GM12878 (cell line): ENCODE results near the gene CCDC186.

Experiments
- BCL3 ChIP-seq: IDR thresholded peaks from 2 replicates; pipeline ENCODE4 v1.6.1; 2011; ENCODE audit warnings: borderline replicate concordance, low read depth, mild to moderate bottlenecking, moderate library complexity, low read length; ENCODE audit not compliant: insufficient read depth, poor library complexity, severe bottlenecking
- BRCA1 ChIP-seq: IDR thresholded peaks from 2 replicates; pipeline ENCODE4 v1.6.1; 2011; ENCODE audit warnings: low read depth, low read length, improper control_type of control experiment
- CTCF ChIP-seq, 3 experiments: IDR thresholded peaks in 2 of 3; conservative IDR thresholded peaks in 1 of 3; 2 replicates each; pipeline ENCODE4 v1.5.1; 2011; ENCODE audit warnings: low read depth in 3 of 3, low read length in 3 of 3, mild to moderate bottlenecking in 3 of 3, control low read depth in 2 of 3, moderate library complexity in 2 of 3, inconsistent platforms in 1 of 3, mixed read lengths in 1 of 3; ENCODE audit not compliant: control insufficient read depth in 2 of 3, insufficient read depth in 1 of 3; ENCODE audit errors: extremely low read depth in 1 of 3
- HDAC2 ChIP-seq: fragments of 200-600 bp; sonication (generic); IDR thresholded peaks from 2 replicates; pipeline ENCODE4 v1.6.1; 2017
- POLR2A ChIP-seq: IDR thresholded peaks from 2 replicates; pipeline ENCODE4 v1.6.1; 2011; ENCODE audit warnings: low read depth, mild to moderate bottlenecking, low read length
- RCOR1 ChIP-seq: conservative IDR thresholded peaks from 2 replicates; pipeline ENCODE4 v1.6.1; 2012; ENCODE audit warnings: low read depth, low read length, improper control_type of control experiment
- RELA ChIP-seq: fragments of 450-650 bp; IDR thresholded peaks from 2 replicates; pipeline ENCODE4 v1.8.0; 2014; ENCODE audit warnings: borderline replicate concordance; ENCODE audit not compliant: partially characterized antibody
- RFX5 ChIP-seq: IDR thresholded peaks from 2 replicates; pipeline ENCODE4 v1.6.1; 2011; ENCODE audit warnings: low read depth, low read length, improper control_type of control experiment
- USF1 ChIP-seq: IDR thresholded peaks from 2 replicates; pipeline ENCODE4 v1.6.1; 2011; ENCODE audit warnings: borderline replicate concordance, low read depth, mild to moderate bottlenecking, moderate library complexity, mixed read lengths, low read length; ENCODE audit not compliant: insufficient read depth; ENCODE audit errors: extremely low read length
- USF2 ChIP-seq: IDR thresholded peaks from 2 replicates; pipeline ENCODE4 v1.6.1; 2011; ENCODE audit warnings: low read depth, low read length, improper control_type of control experiment, borderline replicate concordance
- YY1 ChIP-seq: IDR thresholded peaks from 2 replicates; pipeline ENCODE4 v1.6.1; 2011; ENCODE audit warnings: low read depth, mild to moderate bottlenecking, low read length

GRCh38 chr10:114174695-114175188, 739 bp upstream of the CCDC186 start:
- TF ChIP-seq HDAC2 (no peak), YY1 (no peak), RFX5 (no peak), POLR2A (no peak), USF1 (no peak), USF2 (no peak), RELA (no peak), BRCA1 (no peak), BCL3 (no peak), CTCF (IDR thresholded peaks at IDR 0.05 in 2 of 3, conservative IDR thresholded peaks at IDR 0.05 in 1 of 3; ENCODE audit: control insufficient read depth in 2 of 3, extremely low read depth in 1 of 3, insufficient read depth in 1 of 3, low read depth in 3 of 3, low read length in 3 of 3) (no peak), RCOR1 (no peak)
